NCI-H345 (cell line): ENCODE measurements around the gene ANP32A.
"Not testable (repeated sequence)": the region's sequence is repeated elsewhere in the genome, so short reads cannot be mapped to it uniquely, and the experiment has no call there.

Experiments used
- DNase-seq: peaks from one replicate; lab custom pipeline; 2025; lab: John Stamatoyannopoulos, UW

ANP32A gene

DNA sequence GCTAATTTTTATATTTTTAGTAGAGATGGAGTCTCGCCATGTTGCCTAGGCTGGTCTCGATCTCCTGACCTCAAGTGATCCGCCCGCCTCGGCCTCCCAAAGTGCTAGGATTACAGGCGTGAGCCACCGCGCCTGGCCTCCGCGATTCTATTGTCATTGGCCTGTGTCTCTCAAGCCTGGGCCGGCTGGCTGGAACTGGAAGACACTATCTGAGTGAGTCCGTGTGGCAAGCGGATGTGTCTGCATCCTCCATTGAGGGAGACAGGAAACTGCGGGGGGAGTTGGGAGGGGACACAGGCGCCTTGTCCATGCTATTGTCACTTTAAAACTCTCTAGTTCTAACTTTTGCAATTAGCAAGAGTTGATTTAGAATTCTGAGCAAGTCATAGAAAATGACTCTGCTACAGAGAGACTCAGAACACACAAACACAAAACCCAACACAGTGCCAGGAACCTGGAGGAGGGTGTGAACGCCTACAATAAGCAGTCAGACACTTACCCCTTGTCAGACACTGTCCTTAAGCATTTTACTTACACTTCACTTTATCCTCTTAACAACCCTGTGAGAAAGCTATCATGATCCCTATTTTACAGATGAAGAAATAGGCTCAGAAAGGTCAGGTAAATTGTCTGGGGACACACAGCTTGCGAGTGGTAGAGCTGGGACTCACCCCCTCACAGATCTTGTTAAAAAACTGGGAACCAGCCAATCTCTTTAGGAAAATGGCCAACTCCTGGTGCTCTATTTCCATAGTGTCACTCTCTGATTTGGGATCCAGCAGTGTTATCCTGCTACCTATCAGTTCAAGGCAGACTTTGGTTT, 38.7 kb downstream of the ANP32A start:
- no peak for DNase-seq

DNA sequence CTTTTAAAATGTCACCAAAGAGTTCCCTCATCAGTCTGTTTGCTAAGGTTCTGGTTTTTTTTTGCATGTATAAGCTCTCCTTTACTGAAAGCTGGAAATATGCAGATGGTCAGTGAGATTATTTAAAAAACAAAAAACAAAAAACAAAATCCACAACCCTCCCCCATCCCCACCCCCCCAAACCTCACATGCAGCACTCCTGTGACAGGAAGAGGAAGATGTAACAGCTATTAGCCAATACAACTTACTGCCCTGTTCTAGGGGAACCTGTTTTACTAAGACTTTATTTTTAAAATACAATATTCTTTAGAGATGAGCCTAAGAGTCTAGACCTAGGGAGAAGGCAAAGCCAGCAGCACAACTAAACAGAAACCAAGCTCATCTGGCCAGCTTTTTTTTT, 39.5 kb downstream of the ANP32A start:
- no peak for DNase-seq

DNA sequence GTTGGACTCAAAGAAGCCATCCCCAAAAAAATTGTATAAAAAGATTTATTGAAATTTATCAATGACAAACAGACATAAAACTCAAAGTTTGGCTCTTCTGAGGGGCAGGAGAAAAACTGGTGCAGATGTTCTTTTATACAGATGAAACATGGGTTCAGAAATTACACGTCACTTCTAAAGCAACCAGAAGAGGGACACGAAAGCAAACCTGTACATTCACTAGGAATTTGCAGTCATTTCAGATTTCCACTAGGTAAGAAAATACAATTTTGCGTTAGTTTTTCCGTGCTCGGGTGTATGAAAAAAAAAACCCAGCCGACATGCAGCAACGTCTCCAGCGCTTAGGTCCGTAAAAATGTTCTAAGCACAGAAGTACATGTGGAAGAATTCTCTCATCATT, 41.8 kb downstream of the ANP32A start:
- DNase-seq: no peak

DNA sequence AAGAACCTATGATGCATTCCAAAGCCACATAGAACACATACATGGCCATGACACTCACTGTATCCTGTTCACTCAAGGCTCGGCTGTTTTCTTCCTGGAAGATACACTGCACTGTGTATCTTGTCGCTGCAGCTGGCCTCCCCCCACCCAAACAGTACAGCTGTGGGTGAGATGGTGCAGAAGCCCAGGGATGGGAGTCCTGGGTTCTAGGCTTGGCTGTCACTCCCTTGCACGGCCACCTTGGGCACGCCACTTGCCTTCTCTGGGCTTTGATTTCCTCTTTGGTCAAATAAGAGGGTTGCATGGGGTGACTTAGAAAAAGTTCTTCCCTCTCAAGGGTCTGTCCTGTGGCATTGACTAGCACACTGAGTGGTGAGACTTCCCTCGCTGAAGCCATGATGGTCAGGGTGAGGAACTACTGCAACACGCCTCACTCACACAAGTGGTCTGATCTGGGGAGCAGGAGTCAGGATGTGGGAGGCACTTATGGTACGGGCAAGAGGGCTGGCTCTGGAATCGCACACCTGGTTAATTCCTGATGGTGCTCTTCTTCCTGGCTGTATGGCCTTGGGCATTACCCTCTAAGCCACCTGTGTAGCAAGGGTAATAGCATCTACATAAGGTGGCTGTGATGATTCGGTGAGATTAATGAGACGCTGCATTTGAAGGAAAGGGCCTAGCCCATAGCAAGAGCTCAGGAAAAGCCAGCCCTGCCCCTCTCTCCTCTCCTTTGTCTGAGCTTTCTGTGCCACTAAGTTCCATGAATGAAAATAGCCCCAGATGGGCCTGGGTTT, 44.0 kb downstream of the ANP32A start:
- DNase-seq: no peak

DNA sequence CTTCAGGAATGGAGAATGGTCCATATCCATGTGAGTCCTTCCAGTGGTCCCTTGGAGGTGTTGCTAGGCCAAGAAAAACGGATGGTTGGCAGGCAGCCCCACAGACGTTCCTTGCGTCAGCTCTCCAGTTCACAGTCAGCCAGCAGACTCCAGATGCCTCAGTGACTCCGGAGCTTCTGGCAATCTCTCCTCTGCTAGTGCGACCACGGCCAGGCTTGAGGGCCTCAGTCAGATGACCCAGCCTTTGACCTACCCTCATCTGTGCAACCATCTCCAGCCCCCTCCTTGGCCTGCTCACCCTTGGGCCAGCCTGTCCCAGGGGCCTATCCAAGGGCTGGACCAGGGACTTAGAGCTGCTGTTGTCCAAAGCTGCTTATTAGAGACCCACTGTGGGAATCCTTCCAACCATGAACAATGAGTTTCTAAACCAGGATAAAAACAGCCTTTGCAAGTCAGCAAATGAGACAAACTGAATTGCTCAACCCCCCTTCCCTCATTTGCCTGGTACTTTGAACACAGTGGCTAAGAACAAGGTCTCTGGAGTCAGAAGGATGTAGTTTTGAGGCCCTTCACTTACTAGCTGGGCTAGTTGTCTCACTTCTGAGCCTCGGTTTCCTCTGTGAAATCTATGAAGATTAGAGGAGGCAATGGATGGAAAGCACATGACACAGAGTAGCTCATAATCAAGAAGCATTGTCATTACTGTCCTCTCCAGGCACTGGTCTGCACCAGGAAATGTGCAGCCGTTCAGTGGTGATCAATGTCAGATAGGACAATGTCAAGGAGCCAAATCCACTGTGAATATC, 44.8 kb downstream of the ANP32A start:
- DNase-seq: no peak

DNA sequence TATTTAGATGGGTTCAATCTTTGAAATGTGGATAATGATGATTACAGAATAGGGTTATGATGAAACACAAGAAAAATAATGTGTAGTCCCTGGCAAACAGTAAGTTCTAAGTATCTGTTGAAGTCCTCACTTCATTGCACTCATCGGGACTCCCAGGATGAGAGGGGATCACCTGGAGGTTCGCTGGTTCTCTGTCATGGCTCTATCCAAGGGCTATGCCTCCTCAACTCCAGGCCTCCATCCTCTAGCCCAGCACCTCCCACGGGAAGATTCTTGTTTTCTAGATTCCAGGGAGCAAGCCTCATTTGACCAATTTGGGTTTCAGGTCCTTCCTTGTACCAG, 45.5 kb downstream of the ANP32A start:
- DNase-seq: no peak

DNA sequence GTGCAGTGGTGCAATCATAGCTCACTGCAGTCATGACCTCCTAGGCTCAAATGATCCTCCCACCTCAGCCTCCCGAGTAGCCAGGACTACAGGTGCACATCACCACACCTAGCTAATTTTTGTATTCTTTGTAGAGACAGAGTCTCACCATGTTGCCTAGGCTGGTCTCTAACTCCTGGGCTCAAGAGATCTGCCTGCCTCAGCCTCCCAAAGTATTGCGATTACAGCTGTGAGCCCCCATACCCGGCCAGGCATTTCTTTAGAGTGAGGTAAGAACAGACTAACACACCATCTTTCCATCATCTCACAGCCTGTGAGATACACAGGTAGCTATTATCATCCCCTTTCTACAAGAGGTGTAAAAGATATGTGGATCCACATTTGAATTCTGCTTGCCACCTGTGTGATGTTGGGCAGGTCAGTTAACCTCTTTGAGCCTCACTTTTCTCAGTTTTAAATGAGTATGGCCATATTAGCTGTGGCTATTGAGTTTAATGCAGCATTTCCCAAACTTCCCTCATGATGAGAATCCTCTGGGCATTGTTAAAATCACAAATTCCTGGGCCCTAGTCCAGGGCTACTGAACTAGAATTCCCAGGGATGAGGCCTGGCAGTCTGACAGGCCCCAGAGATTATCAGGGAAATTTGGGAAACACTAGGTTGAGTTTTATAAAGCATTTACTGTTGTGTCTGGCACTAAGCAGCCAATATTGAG, 46.0 kb downstream of the ANP32A start:
- no peak for DNase-seq

DNA sequence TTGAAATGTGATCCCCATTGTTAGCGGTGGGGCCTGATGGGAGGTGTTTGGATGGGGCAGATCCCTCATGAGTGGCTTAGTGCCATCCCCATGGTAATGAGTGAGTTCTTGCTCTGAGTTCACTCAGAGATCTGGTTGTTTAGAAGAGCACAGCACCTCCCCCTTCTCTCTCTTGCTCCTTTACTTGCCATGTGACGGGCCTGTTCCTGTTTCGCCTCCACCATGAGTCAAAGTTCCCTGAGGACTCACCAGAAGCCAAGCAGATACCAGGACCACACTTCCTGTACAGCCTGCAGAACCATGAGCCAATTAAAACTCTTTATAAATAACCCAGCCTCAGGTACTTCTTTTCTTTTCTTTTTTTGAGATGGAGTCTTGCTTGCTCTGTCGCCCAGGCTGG, 46.6 kb downstream of the ANP32A start:
- DNase-seq: no peak

DNA sequence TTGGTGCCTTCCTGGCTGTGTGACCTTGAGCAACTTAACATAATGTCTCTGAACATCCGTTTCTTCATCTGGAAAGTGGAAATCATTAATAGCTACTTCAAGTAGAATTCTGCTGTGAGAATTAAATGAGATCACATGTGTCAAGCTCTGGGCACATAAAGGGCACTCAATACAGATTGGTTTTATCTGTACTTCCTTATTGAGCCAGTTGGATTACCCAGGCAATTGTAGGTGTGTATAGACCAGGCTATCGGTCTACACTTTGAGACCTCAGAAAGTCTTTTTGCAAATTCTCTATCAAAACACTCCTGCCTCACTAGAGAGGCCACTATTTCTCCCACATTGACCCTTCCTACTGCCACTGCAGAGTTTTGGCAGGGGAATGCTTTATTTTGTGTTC, 47.7 kb downstream of the ANP32A start:
- DNase-seq: no peak

DNA sequence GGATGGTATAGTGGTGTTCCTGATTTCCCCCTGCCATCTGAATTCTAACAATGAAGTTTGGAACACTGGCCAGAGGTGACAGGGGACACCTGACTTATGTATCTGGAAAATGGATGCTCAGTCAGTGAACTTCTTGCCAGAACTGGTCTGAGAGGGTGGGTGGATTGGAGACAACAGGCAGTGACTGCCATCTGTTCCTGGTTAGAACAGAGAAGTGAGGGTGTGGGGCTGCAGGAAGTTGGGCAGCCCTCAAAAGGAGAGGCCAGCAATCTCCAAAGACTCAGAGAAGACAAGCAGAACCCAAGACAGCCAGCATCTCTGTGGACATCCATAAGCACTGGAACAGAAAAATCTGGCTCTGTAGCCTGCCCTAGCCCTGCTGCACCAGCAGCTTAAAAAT, 50.5 kb downstream of the ANP32A start:
- DNase-seq: no peak

DNA sequence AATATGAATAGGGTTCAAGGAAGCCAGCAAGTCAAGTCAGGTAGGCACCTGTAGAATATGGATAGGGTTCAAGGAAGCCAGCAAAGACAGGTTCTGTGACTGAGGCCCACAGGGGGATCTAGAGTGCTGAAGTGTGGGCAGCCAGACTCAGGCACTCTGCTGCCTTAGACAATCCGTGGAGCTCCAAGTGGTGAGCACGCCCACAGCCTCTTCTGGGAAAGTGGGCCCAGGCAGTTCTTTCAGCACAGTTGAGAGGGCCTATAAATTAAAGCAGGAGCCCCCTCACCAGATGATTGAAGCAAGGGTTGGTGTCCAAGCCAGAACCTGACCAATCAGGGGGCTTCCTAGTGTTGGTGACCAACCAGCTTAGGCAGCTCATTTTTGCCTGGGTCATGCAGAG, 51.0 kb downstream of the ANP32A start:
- no peak for DNase-seq

DNA sequence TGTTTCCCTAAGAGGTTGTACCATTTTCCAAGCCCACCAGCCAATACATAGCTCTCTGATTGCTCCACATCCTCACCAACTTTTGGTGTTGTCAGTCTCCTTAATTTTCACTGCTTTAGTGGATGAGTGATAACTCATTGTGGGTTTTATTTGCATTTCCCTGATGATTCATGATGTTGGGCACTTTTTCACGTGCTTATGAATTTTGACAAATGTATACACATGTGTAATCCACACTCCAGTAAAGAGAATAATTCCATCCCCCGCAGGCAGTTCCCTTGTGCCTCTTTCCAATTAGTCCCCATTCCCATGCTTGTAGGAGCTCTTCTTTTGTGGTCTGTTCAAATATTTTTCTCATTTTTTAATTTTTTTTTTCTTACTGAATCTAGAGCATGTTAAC, 52.4 kb downstream of the ANP32A start:
- DNase-seq: no peak

DNA sequence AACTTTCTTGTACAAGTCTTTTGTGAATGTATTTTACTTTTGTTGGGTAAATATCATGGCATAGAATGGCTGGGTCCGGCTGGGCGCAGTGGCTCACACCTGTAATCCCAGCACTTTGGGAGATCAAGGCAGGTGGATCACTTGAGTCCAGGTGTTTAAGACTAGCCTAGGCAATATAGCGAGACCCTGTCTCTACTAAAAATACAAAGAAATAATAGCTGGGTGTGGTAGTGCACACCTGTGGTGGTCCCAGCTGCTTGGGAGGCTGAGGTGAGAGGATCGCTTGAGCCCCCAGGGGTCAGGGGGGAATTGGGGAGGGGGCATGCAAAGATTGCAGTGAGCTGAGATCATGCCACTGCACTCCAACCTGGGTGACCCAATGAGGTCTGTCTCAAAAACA, 52.9 kb downstream of the ANP32A start:
- no peak for DNase-seq

DNA sequence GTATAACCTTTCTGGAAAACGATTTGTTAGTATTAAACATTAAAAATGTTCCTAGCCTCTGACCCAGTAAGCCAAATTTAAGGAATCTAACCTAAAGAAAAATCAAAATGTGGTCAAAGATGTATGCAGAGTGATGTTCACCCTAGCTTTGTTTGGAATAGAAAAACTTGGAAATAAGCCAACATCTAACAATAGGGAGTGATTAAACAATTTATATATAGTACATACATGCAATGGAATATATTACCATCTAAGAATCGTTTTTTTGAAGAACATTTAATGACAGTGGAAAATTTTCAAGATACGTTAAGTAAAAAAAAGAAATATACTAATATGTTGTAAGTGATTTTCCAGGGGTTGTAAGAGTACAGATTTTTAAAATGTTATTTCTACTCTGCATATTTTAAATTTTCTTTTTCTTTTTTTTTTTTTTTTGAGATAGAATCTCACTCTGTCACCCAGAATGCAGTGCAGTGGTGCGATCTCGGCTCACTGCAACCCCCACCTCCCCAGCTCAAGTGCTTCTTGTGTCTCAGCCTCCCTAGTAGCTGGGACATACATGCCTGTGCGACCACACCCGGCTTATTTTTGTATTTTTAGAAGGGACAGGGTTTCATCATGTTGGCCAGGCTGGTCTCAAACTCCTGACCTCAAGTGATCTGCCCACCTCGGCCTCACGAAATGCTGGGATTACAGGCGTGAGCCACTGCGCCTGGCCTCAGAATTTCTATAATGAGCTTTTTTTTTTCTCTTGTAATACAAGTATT, 54.9 kb downstream of the ANP32A start:
- peak; percentile 26 for DNase-seq

DNA sequence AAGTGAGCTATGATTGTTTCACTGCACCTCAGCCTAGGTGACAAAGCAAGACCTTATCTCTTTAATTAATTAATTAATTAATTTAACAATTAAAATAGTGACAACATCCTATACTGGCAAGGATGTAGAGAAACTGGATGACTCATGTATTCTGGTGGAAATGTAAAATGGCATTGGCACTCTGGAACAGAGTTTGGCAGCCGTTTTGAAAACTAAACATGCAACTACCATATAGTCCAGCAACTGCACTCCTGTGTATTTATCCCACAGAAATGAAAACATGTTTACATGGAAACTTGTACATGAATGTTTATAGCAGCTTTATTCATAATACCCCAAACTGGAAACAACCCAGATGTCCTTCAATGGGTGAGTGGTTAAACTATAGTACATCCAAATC, 56.6 kb downstream of the ANP32A start:
- no peak for DNase-seq

DNA sequence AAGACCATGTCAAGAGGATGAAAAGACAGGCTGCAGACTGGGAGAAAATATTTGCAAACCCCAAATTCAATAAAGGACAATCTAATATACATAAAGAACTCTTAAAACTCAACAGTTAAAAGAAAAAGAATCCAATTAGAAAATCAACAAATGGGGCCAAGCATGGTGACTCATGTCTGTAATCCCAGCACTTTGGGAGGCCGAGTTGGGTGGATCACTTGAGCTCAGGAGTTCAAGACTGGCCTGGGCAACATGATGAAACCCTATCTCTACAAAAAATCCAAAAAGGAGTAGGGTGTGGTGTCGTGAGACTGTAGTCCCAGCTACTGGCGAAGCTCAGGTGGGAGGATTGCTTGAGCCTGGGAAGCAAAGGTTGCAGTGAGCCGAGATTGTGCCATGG, 57.6 kb downstream of the ANP32A start:
- DNase-seq: no peak

DNA sequence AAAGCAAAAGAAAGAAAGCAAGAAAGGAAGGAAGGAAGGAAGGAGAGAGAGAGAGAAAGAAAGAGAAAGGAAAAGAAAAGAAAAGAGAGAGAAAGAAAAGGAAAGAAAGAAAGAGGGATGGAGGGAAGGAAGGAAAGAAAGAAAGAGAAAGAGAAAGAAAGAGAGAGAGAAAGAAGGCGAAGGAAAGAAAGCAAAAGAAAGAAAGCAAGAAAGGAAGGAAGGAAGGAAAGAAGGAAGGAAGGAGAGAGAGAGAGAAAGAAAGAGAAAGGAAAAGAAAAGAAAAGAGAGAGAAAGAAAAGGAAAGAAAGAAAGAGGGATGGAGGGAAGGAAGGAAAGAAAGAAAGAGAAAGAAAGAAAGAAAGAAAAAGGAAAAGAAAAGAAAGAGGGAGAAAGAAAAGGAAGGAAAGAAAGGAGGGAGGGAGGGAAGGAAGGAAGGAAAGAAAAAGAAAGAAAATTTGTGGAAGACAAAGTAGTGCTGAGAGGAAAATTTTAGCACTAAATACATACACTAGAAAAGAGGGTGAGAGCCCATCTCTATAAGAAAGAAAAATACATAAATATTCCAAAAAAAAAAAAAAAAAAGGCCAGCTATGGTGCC, 60.6 kb downstream of the ANP32A start:
- not testable (repeated sequence) for DNase-seq

DNA sequence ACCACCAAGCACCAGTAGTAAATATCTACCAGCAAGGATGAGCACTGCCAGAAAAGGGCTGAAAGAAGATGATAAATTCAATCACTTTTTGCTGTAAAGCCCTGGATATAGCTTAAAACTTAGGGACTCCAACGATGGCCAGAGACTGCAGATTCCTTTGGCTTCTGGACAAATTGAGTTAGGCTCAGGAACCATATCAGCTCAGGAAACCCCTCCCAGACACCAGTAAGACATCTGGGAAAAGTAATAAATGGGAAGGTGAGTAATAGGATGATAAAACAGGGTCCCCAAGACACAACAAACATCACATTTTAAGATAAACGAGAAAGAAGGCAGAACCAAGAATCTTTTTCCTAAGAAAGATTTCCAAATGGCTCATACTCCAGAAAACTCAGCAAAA, 65.0 kb downstream of the ANP32A start:
- DNase-seq: no peak

DNA sequence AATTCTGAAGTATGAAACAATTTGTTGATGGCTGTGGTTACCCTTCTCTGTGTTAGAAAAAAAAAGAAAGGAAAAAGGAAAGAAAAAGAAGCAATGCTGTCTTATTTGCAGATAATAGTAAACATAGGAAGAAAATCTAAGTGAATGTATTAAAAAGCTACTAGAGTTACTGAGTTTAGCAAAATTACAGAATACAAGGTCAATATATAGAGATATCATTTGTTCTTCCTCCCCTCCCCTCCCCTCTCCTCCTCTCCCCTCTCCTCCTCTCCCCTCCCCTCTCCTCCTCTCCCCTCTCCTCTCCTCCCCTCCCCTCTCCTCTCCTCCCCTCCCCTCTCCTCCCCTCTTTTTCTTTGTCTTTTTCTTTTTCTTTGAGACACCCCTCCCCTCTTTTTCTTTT, 69.1 kb downstream of the ANP32A start:
- DNase-seq: no peak

DNA sequence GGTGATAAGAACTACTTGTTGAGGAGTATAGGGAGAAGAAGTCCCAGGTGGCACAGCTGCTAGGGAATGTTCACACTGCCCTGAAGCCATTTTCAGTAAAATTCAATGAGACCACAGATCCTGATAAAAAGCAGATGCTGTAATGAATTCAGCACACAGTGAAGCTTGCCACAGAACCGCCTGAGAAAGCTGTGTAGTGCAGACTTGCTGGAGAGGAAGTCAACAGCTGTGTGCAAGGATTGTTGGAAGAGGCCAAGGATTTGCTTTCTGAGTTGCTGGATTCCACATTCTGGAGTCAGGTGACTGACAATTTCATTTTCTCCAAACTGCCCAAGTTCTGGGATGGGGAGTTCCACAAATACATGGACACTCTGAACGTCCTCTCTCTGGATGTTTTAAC, 70.9 kb downstream of the ANP32A start:
- no peak for DNase-seq

DNA sequence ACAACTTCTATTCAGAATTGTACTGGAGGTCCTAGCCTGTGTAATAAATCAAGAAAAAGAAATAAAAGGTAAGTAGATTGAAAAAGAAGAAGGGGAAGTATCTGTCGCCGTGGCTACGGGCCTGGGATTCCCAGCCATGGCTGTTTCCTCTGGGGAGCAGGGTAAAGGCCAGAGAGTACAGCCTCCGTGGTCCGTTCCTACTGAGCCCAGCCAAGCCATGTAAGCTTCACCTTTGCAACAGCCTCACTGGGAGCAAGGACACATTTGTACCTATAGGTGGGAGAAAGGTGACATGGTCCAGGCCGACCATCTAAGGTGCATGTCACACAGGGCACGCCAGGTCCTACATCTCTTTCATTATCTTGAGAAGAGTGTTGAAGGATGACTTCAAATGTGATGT, 71.3 kb downstream of the ANP32A start:
- DNase-seq: no peak
